Panc1 (cell line): ENCODE results near the gene GALNT13. TPM values are rescaled to one million over a fixed set of nuclear protein-coding genes. Genes with fewer than 3 reads are reported as not detected.

Experiments used
- ATAC-seq: fragments of 200-7000 bp; cut with Tn5 transposase; 2 replicates; pipeline ENCODE4 v1.9.1; 2020; ENCODE audit warnings: mild to moderate bottlenecking, moderate library complexity
- BruUV-seq: library from RNA; stranded (reverse); fragments of 400-500 nt; replicated peaks from 2 replicates; lab custom pipeline; 2021; lab: Mats Ljungman, UMichigan
- CTCF ChIA-PET: fragments of 300-600 bp; sonication (Branson Sonifier 250); formaldehyde crosslinking; loops from one replicate; lab custom pipeline; 2022; ENCODE audit warnings: antibody characterized with exemption; lab: Charles Lee
- POLR2A ChIA-PET: fragments of 300-600 bp; sonication (Branson Sonifier 250); formaldehyde crosslinking; loops from one replicate; lab custom pipeline; 2022; ENCODE audit warnings: antibody characterized with exemption; lab: Charles Lee
- DNase-seq: peaks from one replicate; pipeline ENCODE4 v3.0.0-alpha.2; 2010; ENCODE audit warnings: low read depth, low spot score
- H3K27ac ChIP-seq: 2 replicates; pipeline ENCODE4 v1.5.1; 2011; ENCODE audit warnings: mild to moderate bottlenecking, low read length, inconsistent platforms
- H3K27me3 ChIP-seq: fragments of 200-500 bp; sonication (Bioruptor generic); 2 replicates; pipeline ENCODE4 v1.6.0; 2014; ENCODE audit warnings: low read length, inconsistent platforms; ENCODE audit not compliant: control insufficient read depth, insufficient read depth
- H3K36me3 ChIP-seq: fragments of 200-500 bp; sonication (Bioruptor generic); 2 replicates; pipeline ENCODE4 v1.5.1; 2014; ENCODE audit warnings: inconsistent platforms, mild to moderate bottlenecking, low read length, moderate library complexity; ENCODE audit not compliant: control insufficient read depth, insufficient read depth
- H3K4me1 ChIP-seq: 2 replicates; pipeline ENCODE4 v1.5.1; 2011; ENCODE audit warnings: inconsistent platforms, mild to moderate bottlenecking, low read length, moderate library complexity; ENCODE audit not compliant: control insufficient read depth, insufficient read depth
- H3K4me3 ChIP-seq, 2 experiments: 2 replicates each; pipeline ENCODE4 v1.5.1; 2011 to 2012; ENCODE audit warnings: low read depth in 2 of 2, low read length in 2 of 2, mild to moderate bottlenecking in 2 of 2, inconsistent platforms in 1 of 2, moderate library complexity in 1 of 2
- H3K9me3 ChIP-seq: fragments of 200-500 bp; sonication (Bioruptor generic); 2 replicates; pipeline ENCODE4 v1.5.1; 2014; ENCODE audit warnings: low read depth, mild to moderate bottlenecking, inconsistent platforms, low read length, moderate library complexity; ENCODE audit not compliant: control insufficient read depth, insufficient read depth
- CTCF ChIP-seq: fragments of 450-650 bp; IDR thresholded peaks from 2 replicates; pipeline ENCODE4 v1.5.1; 2017; ENCODE audit warnings: mild to moderate bottlenecking
- POLR2AphosphoS5 ChIP-seq: IDR thresholded peaks from 2 replicates; pipeline ENCODE4 v1.6.1; 2012; ENCODE audit warnings: mild to moderate bottlenecking, low read depth, low read length, moderate library complexity
- SIN3A ChIP-seq: IDR thresholded peaks from 2 replicates; pipeline ENCODE4 v1.6.1; 2012; ENCODE audit warnings: low read depth, mild to moderate bottlenecking, low read length, moderate library complexity, borderline replicate concordance; ENCODE audit not compliant: insufficient read depth
- TCF7L2 ChIP-seq: IDR thresholded peaks from 2 replicates; pipeline ENCODE4 v1.6.1; 2011; ENCODE audit warnings: mild to moderate bottlenecking, low read depth, low read length, inconsistent platforms
- in situ Hi-C: cut with HindIII; loops from 2 replicates; pipeline ENCODE4 v1.10.0; 2016; ENCODE audit warnings: low sequenced_read_pairs, low pct_unique_long_range_greater_than_20kb
- intact Hi-C: fragments of 100-400 bp; cut with micrococcal nuclease; formaldehyde crosslinking; loops from one replicate; pipeline ENCODE4 v1.10.0; 2022; ENCODE audit not compliant: unreplicated experiment
- total RNA-seq: library from RNA; stranded (reverse); gene quantifications from one replicate; pipeline ENCODE4 v1.2.1, GENCODE V29; 2021; ENCODE audit not compliant: unreplicated experiment
- TF ChIP-seq, protein P1 (sequence below), 2 experiments: IDR thresholded peaks; 2 replicates each; pipeline ENCODE4 v1.6.1; 2011 to 2012; ENCODE audit warnings: low read depth in 2 of 2, control low read depth in 1 of 2, low read length in 1 of 2, mild to moderate bottlenecking in 1 of 2, moderate library complexity in 1 of 2; ENCODE audit not compliant: insufficient read depth in 1 of 2

GALNT13 gene
- total RNA-seq, 1 experiment from 2014 or later = not detected

DNA sequence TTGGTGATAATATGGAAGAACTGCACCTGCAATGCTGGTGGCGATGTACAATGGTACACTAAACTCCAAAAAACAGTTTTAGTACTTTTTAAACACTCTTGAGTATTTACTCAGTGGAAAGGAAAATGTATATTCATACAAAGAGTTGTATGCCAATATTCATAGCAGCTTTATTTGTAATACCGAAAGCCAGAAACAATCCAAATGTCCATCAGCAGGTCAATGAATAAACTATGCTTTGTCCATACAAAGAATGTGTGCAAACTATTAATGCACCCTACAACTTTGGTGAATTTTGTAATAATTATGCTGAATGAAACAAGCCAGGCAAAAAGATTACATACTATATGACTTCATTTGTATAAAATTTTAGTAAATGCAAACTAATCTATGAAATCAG is 396.3 kb downstream of the GALNT13 start:
- CTCF ChIA-PET = no interaction called here
- no TSS peak for BruUV-seq
- no peak for ATAC-seq

GRCh38 chr2:154280543-154280942 is 408.8 kb downstream of the GALNT13 start:
- Histone ChIP-seq H3K4me1 (no peaks in the 10 kb centered on the region), H3K27ac (no peak overlapping the region), H3K27me3 (no peaks in the 10 kb centered on the region), H3K4me3 (no peak overlapping the region), H3K9me3 (no peaks in the 10 kb centered on the region), H3K36me3 (no peaks in the 10 kb centered on the region)
- no peak for DNase-seq
- TF ChIP-seq SIN3A (no peak), POLR2AphosphoS5 (no peak), TCF7L2 (no peak), CTCF (no peak)
- TF ChIP-seq, protein P1, sequence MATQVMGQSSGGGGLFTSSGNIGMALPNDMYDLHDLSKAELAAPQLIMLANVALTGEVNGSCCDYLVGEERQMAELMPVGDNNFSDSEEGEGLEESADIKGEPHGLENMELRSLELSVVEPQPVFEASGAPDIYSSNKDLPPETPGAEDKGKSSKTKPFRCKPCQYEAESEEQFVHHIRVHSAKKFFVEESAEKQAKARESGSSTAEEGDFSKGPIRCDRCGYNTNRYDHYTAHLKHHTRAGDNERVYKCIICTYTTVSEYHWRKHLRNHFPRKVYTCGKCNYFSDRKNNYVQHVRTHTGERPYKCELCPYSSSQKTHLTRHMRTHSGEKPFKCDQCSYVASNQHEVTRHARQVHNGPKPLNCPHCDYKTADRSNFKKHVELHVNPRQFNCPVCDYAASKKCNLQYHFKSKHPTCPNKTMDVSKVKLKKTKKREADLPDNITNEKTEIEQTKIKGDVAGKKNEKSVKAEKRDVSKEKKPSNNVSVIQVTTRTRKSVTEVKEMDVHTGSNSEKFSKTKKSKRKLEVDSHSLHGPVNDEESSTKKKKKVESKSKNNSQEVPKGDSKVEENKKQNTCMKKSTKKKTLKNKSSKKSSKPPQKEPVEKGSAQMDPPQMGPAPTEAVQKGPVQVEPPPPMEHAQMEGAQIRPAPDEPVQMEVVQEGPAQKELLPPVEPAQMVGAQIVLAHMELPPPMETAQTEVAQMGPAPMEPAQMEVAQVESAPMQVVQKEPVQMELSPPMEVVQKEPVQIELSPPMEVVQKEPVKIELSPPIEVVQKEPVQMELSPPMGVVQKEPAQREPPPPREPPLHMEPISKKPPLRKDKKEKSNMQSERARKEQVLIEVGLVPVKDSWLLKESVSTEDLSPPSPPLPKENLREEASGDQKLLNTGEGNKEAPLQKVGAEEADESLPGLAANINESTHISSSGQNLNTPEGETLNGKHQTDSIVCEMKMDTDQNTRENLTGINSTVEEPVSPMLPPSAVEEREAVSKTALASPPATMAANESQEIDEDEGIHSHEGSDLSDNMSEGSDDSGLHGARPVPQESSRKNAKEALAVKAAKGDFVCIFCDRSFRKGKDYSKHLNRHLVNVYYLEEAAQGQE (IDR thresholded peaks at IDR 0.05; ENCODE audit: insufficient read depth in 1 of 2, low read depth in 2 of 2, low read length in 1 of 2) = no peak
- CTCF ChIA-PET = no interaction called here
- intact Hi-C loops = no loop called here
- ATAC-seq = no peak
- BruUV-seq = no TSS peak
- in situ Hi-C loops = no loop called here
- POLR2A ChIA-PET = no interaction called here

More for the DNA sequence above, 396.3 kb downstream of the GALNT13 start:
- no peaks in the 10 kb centered on the region for H3K9me3 ChIP-seq
- in situ Hi-C loops = no loop called here
- H3K4me3 ChIP-seq = no peak overlapping the region
- no peaks in the 10 kb centered on the region for H3K27me3 ChIP-seq
- H3K27ac ChIP-seq = no peak overlapping the region
- no peaks in the 10 kb centered on the region for H3K4me1 ChIP-seq
- intact Hi-C loops = no loop called here
- TF ChIP-seq POLR2AphosphoS5 = no peak
- no peak for TF ChIP-seq CTCF
- TF ChIP-seq TCF7L2 = no peak
- TF ChIP-seq SIN3A = no peak
- TF ChIP-seq, protein P1 (IDR thresholded peaks at IDR 0.05; ENCODE audit: insufficient read depth in 1 of 2, low read depth in 2 of 2, low read length in 1 of 2) = no peak
- DNase-seq = no peak
- POLR2A ChIA-PET = no interaction called here
- H3K36me3 ChIP-seq = no peaks in the 10 kb centered on the region
